Right ventricle myocardium superior (tissue), 1 donor: Measurements from ENCODE around the gene GRN. TPM values are rescaled to one million over a fixed set of nuclear protein-coding genes. Genes with fewer than 3 reads are reported as not detected.

Experiments used
- ATAC-seq: fragments of 200-7000 bp; cut with Tn5 transposase; one replicate; pipeline ENCODE4 v1.9.1; 2020; ENCODE audit warnings: mild to moderate bottlenecking; ENCODE audit not compliant: poor library complexity
- DNase-seq: peaks from one replicate; pipeline ENCODE4 v3.0.0-alpha.2; 2020
- intact Hi-C: fragments of 100-400 bp; cut with DNase I; formaldehyde crosslinking; loops from one replicate; pipeline ENCODE4 v1.11.2; 2022
- long read RNA-seq: library from polyadenylated mRNA; unstranded; transcript quantifications from one replicate; pipeline ENCODE4 v2.0.0, GENCODE V29; 2021
- total RNA-seq: library from RNA; stranded (reverse); fragmentation: NEBNext Ultra II Directional; extraction: Animal tissue kit (Norgen Biotek cat#: 25700); gene quantifications from one replicate; pipeline ENCODE4 v1.2.1, GENCODE V29; 2021
- donor health status: DM: no; HTN: yes; CAD: no; lungs with severe emphysema.

GRN gene
- total RNA-seq, result 135 TPM
- long read RNA-seq, transcript GRN-201 (13 exons, 2,342 nt), result major isoform, 482 of 838 reads
- long read RNA-seq, partial matches to known transcripts, result 315 of 838 reads
- long read RNA-seq, other reads (novel, unspliced or antisense), result 41 of 838 reads

- ATAC-seq, result peak; percentile 98
- intact Hi-C loops, result loop anchor here (10.0 kb wide), 1 partner anchor 200 kb away; the partner anchor contains the start of gene HROB
Observed at GRCh38 chr17:44344939-44345453, at the start of gene GRN. TSS of gene GRN (plus strand) at chr17:44345302. CDS start at chr17:44349165, 3,863 bp downstream.

GRCh38 chr17:44297975-44298374, 47.1 kb upstream of the GRN start:
- ATAC-seq (no peak), DNase-seq (no peak)
- intact Hi-C loops, result no loop called here

More at GRCh38 chr17:44344939-44345453, at the start of gene GRN:
- DNase-seq, result peak; percentile 94

GRCh38 chr17:44304651-44305050, 40.5 kb upstream of the GRN start:
- ATAC-seq, result no peak
- no peak for DNase-seq
- intact Hi-C loops, result no loop called here

- intact Hi-C loops, result no loop called here
- ATAC-seq, result peak; percentile 74
- no peak for DNase-seq
Observed at GRCh38 chr17:44307387-44308186, 37.5 kb upstream of the GRN start.

- peak; percentile 91 for DNase-seq
- ATAC-seq, result peak; percentile 99
- intact Hi-C loops, result no loop called here
Observed at GRCh38 chr17:44308320-44308818, 36.7 kb upstream of the GRN start, which contains the start of gene RUNDC3A. TSS of gene RUNDC3A (plus strand) at chr17:44308601. CDS start at chr17:44308833, 232 bp downstream.

- ATAC-seq (peak; percentile 3), DNase-seq (no peak)
- intact Hi-C loops, result no loop called here
Observed at GRCh38 chr17:44308865-44309264, 36.2 kb upstream of the GRN start.

GRCh38 chr17:44309472-44309871, 35.6 kb upstream of the GRN start:
- DNase-seq (no peak), ATAC-seq (no peak)
- intact Hi-C loops, result no loop called here

GRCh38 chr17:44310188-44310587, 34.9 kb upstream of the GRN start:
- DNase-seq (no peak), ATAC-seq (no peak)
- intact Hi-C loops, result no loop called here

- DNase-seq, result no peak
- intact Hi-C loops, result no loop called here
Observed at GRCh38 chr17:44310609-44311376, 34.3 kb upstream of the GRN start.

GRCh38 chr17:44311562-44312181, 33.4 kb upstream of the GRN start:
- DNase-seq (no peak), ATAC-seq (no peak)
- intact Hi-C loops, result no loop called here

More at GRCh38 chr17:44310609-44311376, 34.3 kb upstream of the GRN start:
- no peak for ATAC-seq

- no peak for DNase-seq
- no peak for ATAC-seq
- intact Hi-C loops, result no loop called here
Observed at GRCh38 chr17:44312396-44313104, 32.6 kb upstream of the GRN start.

- intact Hi-C loops, result no loop called here
- DNase-seq (no peak), ATAC-seq (no peak)
Observed at GRCh38 chr17:44314031-44314430, 31.1 kb upstream of the GRN start.

- ATAC-seq, result no peak
- intact Hi-C loops, result no loop called here
Observed at GRCh38 chr17:44314524-44314868, 30.6 kb upstream of the GRN start.

GRCh38 chr17:44314869-44315661, 30.0 kb upstream of the GRN start:
- DNase-seq (no peak), ATAC-seq (no peak)
- intact Hi-C loops, result no loop called here

More at GRCh38 chr17:44314524-44314868, 30.6 kb upstream of the GRN start:
- DNase-seq, result no peak

GRCh38 chr17:44315760-44316731, 29.1 kb upstream of the GRN start:
- no peak for ATAC-seq
- intact Hi-C loops, result no loop called here
- DNase-seq, result no peak

- ATAC-seq (no peak), DNase-seq (no peak)
- intact Hi-C loops, result no loop called here
Observed at GRCh38 chr17:44317545-44317944, 27.6 kb upstream of the GRN start.
